ENCODE measurements around the gene FOXL3. TPM values are rescaled to one million over a fixed set of nuclear protein-coding genes. Genes with fewer than 3 reads are reported as not detected.

Gene FOXL3
- total RNA-seq, 1 donor from 2014 or later, result not detected

- no peaks in the 10 kb centered on the region for H3K36me3 Mint-ChIP-seq (ENCODE audit: low read depth)
- intact Hi-C loops (cut with micrococcal nuclease), result no loop called here
- no peaks in the 10 kb centered on the region for H3K4me1 Mint-ChIP-seq (ENCODE audit: low read depth)
- DNase-seq (ENCODE audit: low spot score), result no peak
- no peak overlapping the region for H3K27ac Mint-ChIP-seq
- no peaks in the 10 kb centered on the region for H3K27me3 Mint-ChIP-seq (ENCODE audit: insufficient read depth)
- no peak overlapping the region for H3K4me3 Mint-ChIP-seq
- no peaks in the 10 kb centered on the region for H3K9me3 Mint-ChIP-seq
These were observed 39.4 kb upstream of the FOXL3 start for GRCh38 chr7:250523-250922.

- H3K27ac Mint-ChIP-seq, result no peak overlapping the region
- no peaks in the 10 kb centered on the region for H3K9me3 Mint-ChIP-seq
- no peaks in the 10 kb centered on the region for H3K4me1 Mint-ChIP-seq (ENCODE audit: low read depth)
- no peak for DNase-seq (ENCODE audit: low spot score)
- H3K36me3 Mint-ChIP-seq (ENCODE audit: low read depth), result no peaks in the 10 kb centered on the region
- no peaks in the 10 kb centered on the region for H3K27me3 Mint-ChIP-seq (ENCODE audit: insufficient read depth)
- intact Hi-C loops (cut with micrococcal nuclease), result no loop called here
- H3K4me3 Mint-ChIP-seq, result no peak overlapping the region
These were observed 39.0 kb upstream of the FOXL3 start for GRCh38 chr7:251005-251404.

GRCh38 chr7:251446-252175, 38.4 kb upstream of the FOXL3 start:
- no peaks in the 10 kb centered on the region for H3K9me3 Mint-ChIP-seq
- H3K27me3 Mint-ChIP-seq (ENCODE audit: insufficient read depth), result no peaks in the 10 kb centered on the region
- no peak overlapping the region for H3K4me3 Mint-ChIP-seq
- DNase-seq (ENCODE audit: low spot score), result no peak
- no peaks in the 10 kb centered on the region for H3K4me1 Mint-ChIP-seq (ENCODE audit: low read depth)
- no peak overlapping the region for H3K27ac Mint-ChIP-seq
- intact Hi-C loops (cut with micrococcal nuclease), result no loop called here
- H3K36me3 Mint-ChIP-seq (ENCODE audit: low read depth), result no peaks in the 10 kb centered on the region

GRCh38 chr7:252216-252965, 37.6 kb upstream of the FOXL3 start:
- H3K27ac Mint-ChIP-seq, result no peak overlapping the region
- no peaks in the 10 kb centered on the region for H3K4me1 Mint-ChIP-seq (ENCODE audit: low read depth)
- no peak overlapping the region for H3K4me3 Mint-ChIP-seq
- intact Hi-C loops (cut with micrococcal nuclease), result no loop called here
- no peak for DNase-seq (ENCODE audit: low spot score)
- no peaks in the 10 kb centered on the region for H3K9me3 Mint-ChIP-seq
- H3K27me3 Mint-ChIP-seq (ENCODE audit: insufficient read depth), result no peaks in the 10 kb centered on the region
- H3K36me3 Mint-ChIP-seq (ENCODE audit: low read depth), result no peaks in the 10 kb centered on the region

DNA sequence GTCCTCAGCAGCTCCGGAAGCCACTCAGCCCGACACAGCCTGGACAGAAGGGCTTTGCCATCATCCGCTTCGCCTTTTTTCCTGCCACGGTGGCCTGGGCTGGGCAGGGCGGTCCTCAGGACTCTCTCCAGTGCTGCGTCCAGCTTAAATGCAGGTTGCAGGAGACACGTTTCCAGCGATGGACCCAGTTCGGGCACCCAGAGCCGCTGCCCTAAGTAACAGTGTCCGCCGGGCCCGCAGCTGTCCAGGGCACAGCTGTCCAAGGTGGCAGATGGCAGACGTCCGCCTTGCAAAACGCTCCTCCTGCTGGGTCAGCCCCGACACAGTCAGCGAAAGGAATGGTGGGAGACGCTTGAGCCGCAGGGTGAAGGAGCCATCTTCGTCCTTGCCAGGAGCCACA, 37.0 kb upstream of the FOXL3 start:
- H3K9me3 Mint-ChIP-seq, result no peaks in the 10 kb centered on the region
- no peaks in the 10 kb centered on the region for H3K27me3 Mint-ChIP-seq (ENCODE audit: insufficient read depth)
- no peak for DNase-seq (ENCODE audit: low spot score)
- H3K4me3 Mint-ChIP-seq, result no peak overlapping the region
- no peaks in the 10 kb centered on the region for H3K4me1 Mint-ChIP-seq (ENCODE audit: low read depth)
- no peak overlapping the region for H3K27ac Mint-ChIP-seq
- intact Hi-C loops (cut with micrococcal nuclease), result no loop called here
- no peaks in the 10 kb centered on the region for H3K36me3 Mint-ChIP-seq (ENCODE audit: low read depth)

GRCh38 chr7:253581-254336, 36.2 kb upstream of the FOXL3 start:
- H3K27ac Mint-ChIP-seq, result no peak overlapping the region

GRCh38 chr7:254337-255037, 35.5 kb upstream of the FOXL3 start:
- no peak overlapping the region for H3K4me3 Mint-ChIP-seq
- H3K9me3 Mint-ChIP-seq, result no peaks in the 10 kb centered on the region
- no peaks in the 10 kb centered on the region for H3K4me1 Mint-ChIP-seq (ENCODE audit: low read depth)
- intact Hi-C loops (cut with micrococcal nuclease), result no loop called here
- H3K27ac Mint-ChIP-seq, result no peak overlapping the region
- no peaks in the 10 kb centered on the region for H3K36me3 Mint-ChIP-seq (ENCODE audit: low read depth)
- no peaks in the 10 kb centered on the region for H3K27me3 Mint-ChIP-seq (ENCODE audit: insufficient read depth)
- DNase-seq (ENCODE audit: low spot score), result no peak

More at GRCh38 chr7:253581-254336, 36.2 kb upstream of the FOXL3 start:
- intact Hi-C loops (cut with micrococcal nuclease), result no loop called here
- H3K36me3 Mint-ChIP-seq (ENCODE audit: low read depth), result no peaks in the 10 kb centered on the region
- no peaks in the 10 kb centered on the region for H3K9me3 Mint-ChIP-seq
- no peaks in the 10 kb centered on the region for H3K4me1 Mint-ChIP-seq (ENCODE audit: low read depth)
- no peak for DNase-seq (ENCODE audit: low spot score)
- H3K27me3 Mint-ChIP-seq (ENCODE audit: insufficient read depth), result no peaks in the 10 kb centered on the region
- no peak overlapping the region for H3K4me3 Mint-ChIP-seq

DNA sequence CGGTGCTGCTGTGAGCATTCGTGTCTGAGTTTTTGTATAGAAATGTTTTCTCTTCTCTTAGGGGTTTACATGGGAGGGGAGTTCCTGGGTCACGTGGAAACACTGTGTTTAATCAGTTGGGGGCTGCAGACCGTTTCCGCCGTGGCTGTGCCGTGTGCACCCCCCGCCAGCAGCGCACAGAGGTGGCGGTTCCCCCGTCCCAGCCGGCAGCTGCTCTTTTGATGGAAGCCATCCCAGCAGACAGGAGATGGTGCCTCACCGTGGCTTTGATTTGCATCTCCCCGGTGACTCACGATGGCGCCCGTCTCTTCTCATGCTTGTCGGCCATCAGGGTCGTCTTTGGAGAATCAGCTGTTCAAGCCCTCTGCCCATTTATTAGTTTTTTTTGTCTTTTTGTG, 34.9 kb upstream of the FOXL3 start:
- intact Hi-C loops (cut with micrococcal nuclease), result no loop called here
- H3K27me3 Mint-ChIP-seq (ENCODE audit: insufficient read depth), result no peaks in the 10 kb centered on the region
- H3K9me3 Mint-ChIP-seq, result no peaks in the 10 kb centered on the region
- no peak overlapping the region for H3K4me3 Mint-ChIP-seq
- H3K27ac Mint-ChIP-seq, result no peak overlapping the region
- DNase-seq (ENCODE audit: low spot score), result no peak
- no peaks in the 10 kb centered on the region for H3K36me3 Mint-ChIP-seq (ENCODE audit: low read depth)
- no peaks in the 10 kb centered on the region for H3K4me1 Mint-ChIP-seq (ENCODE audit: low read depth)

DNA sequence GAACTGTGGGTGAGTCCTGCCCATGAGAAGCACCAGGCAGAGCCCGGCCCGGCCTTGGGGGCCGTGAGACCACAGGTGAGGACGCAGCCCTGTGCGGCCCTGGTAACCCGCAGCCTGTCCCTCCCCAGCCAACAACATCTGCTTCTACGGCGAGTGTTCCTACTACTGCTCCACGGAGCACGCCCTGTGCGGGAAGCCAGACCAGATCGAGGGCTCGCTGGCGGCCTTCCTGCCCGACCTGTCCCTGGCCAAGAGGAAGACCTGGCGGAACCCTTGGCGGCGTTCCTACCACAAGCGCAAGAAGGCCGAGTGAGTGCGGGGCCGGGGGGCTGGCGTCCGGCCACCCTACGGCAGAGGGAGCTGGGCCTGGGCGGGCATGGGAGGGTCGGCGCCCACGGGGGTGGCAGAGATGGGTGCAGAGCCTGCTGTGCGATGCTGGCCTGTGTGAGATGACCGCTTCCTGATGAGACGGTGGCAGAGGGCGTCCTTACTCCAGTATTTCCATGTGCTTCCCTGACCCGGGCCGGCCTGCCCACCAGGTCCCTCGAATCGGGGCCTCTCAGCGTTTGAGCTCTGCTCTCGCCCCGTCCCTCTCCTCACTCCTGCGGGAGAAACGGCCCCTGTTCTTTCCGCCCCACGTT, 34.1 kb upstream of the FOXL3 start:
- intact Hi-C loops (cut with micrococcal nuclease), result no loop called here
- no peak for DNase-seq (ENCODE audit: low spot score)
- no peak overlapping the region for H3K27ac Mint-ChIP-seq
- no peaks in the 10 kb centered on the region for H3K36me3 Mint-ChIP-seq (ENCODE audit: low read depth)
- no peaks in the 10 kb centered on the region for H3K9me3 Mint-ChIP-seq
- no peaks in the 10 kb centered on the region for H3K27me3 Mint-ChIP-seq (ENCODE audit: insufficient read depth)
- no peak overlapping the region for H3K4me3 Mint-ChIP-seq
- no peaks in the 10 kb centered on the region for H3K4me1 Mint-ChIP-seq (ENCODE audit: low read depth)

DNA sequence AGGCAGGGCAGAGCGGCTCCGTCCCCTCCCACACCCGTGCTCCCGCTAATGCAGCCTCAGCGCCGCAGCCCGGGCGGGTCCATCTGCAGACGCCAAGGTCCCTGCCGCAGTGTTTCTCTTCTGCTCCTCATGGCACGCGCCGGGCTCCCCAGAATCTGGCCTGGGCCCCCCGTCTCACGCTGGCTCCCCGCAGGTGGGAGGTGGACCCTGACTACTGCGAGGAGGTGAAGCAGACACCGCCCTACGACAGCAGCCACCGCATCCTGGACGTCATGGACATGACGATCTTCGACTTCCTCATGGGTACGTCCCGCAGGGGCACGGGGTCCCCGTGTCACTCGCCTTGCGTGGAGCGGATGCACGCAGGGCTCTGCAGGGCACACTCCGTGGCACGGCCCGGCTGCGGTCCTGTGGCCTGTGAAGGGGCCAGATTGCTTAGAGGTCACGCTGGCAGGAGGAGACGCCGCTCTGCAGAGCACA, 33.5 kb upstream of the FOXL3 start:
- Mint-ChIP-seq H3K36me3 (ENCODE audit: low read depth) (no peaks in the 10 kb centered on the region), H3K4me1 (ENCODE audit: low read depth) (no peaks in the 10 kb centered on the region), H3K9me3 (no peaks in the 10 kb centered on the region), H3K27me3 (ENCODE audit: insufficient read depth) (no peaks in the 10 kb centered on the region), H3K27ac (no peak overlapping the region), H3K4me3 (no peak overlapping the region)
- DNase-seq (ENCODE audit: low spot score), result no peak
- intact Hi-C loops (cut with micrococcal nuclease), result no loop called here

DNA sequence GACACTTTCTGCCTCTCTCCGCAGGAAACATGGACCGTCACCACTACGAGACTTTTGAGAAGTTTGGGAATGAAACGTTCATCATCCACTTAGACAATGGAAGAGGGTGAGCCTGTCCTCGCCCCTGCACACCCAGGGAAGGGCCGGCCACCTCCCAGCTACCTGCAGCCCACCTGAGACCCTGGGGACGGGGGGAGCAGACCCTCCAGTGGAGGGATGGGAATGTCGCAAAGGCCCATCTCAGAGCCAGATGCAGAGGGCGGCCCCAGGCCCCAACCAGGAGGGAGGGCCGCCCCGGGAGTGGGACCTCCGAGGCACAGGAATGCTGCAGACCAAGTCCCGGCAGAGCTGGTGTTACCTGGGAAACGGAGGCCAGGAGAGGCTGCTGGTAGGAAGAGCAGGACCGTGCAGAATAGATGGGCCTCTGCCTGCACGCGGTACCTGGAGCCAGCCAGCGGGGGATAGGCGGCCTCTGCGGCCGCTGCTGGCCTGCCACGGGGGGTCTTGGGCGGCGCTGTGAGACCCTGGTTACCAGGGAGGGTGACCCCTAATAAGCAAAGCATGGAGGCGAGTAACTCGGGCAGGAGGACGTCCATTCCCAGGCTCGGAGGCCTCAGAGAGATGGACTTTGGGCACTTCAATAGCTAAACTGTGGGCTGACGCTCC, 32.9 kb upstream of the FOXL3 start:
- intact Hi-C loops (cut with micrococcal nuclease), result no loop called here
- H3K4me3 Mint-ChIP-seq, result no peak overlapping the region
- H3K4me1 Mint-ChIP-seq (ENCODE audit: low read depth), result no peaks in the 10 kb centered on the region
- no peak overlapping the region for H3K27ac Mint-ChIP-seq
- no peaks in the 10 kb centered on the region for H3K36me3 Mint-ChIP-seq (ENCODE audit: low read depth)
- H3K27me3 Mint-ChIP-seq (ENCODE audit: insufficient read depth), result no peaks in the 10 kb centered on the region
- DNase-seq (ENCODE audit: low spot score), result no peak
- H3K9me3 Mint-ChIP-seq, result peaks cover 2% of the 10 kb centered on the region

GRCh38 chr7:257647-257992, 32.4 kb upstream of the FOXL3 start:
- peaks cover 7% of the 10 kb centered on the region for H3K9me3 Mint-ChIP-seq
- no peak for DNase-seq (ENCODE audit: low spot score)
- no peaks in the 10 kb centered on the region for H3K36me3 Mint-ChIP-seq (ENCODE audit: low read depth)
- no peak overlapping the region for H3K27ac Mint-ChIP-seq
- H3K4me1 Mint-ChIP-seq (ENCODE audit: low read depth), result no peaks in the 10 kb centered on the region
- H3K27me3 Mint-ChIP-seq (ENCODE audit: insufficient read depth), result no peaks in the 10 kb centered on the region
- intact Hi-C loops (cut with micrococcal nuclease), result no loop called here
- no peak overlapping the region for H3K4me3 Mint-ChIP-seq
